DMS114 treated with DMSO at 0.1 percent for 48 hours (cell line): ENCODE data around the gene P2RY14.
"Not testable (repeated sequence)": the region's sequence is repeated elsewhere in the genome, so short reads cannot be mapped to it uniquely, and the experiment has no call there.

ENCODE experiments used
- DNase-seq: peaks from one replicate; lab custom pipeline; 2025; ENCODE audit not compliant: unreplicated experiment; lab: John Stamatoyannopoulos, UW

The P2RY14 gene

GRCh38 chr3:151264605-151265004 is 13.7 kb downstream of the P2RY14 start:
- DNase-seq: no peak

GRCh38 chr3:151262871-151263525 is 15.3 kb downstream of the P2RY14 start:
- DNase-seq: no peak

- DNase-seq: no peak
Measured at GRCh38 chr3:151259664-151260063, 18.7 kb downstream of the P2RY14 start.

GRCh38 chr3:151256749-151257148 is 21.6 kb downstream of the P2RY14 start:
- DNase-seq: no peak

- no peak for DNase-seq
Measured at GRCh38 chr3:151248772-151249337, 29.5 kb downstream of the P2RY14 start.

GRCh38 chr3:151242006-151242405 is 36.3 kb downstream of the P2RY14 start:
- DNase-seq: not testable (repeated sequence)

- DNase-seq: no peak
Measured at GRCh38 chr3:151236736-151237135, 41.6 kb downstream of the P2RY14 start.

GRCh38 chr3:151236316-151236715 is 42.0 kb downstream of the P2RY14 start:
- no peak for DNase-seq

GRCh38 chr3:151234825-151235224 is 43.5 kb downstream of the P2RY14 start:
- no peak for DNase-seq

- DNase-seq: no peak
Measured at GRCh38 chr3:151232991-151233390, 45.4 kb downstream of the P2RY14 start.

GRCh38 chr3:151232403-151232802 is 45.9 kb downstream of the P2RY14 start:
- not testable (repeated sequence) for DNase-seq

- no peak for DNase-seq
Measured at GRCh38 chr3:151230646-151231045, 47.7 kb downstream of the P2RY14 start.

GRCh38 chr3:151228666-151229040 is 49.7 kb downstream of the P2RY14 start:
- no peak for DNase-seq

- peak; percentile 50 for DNase-seq
Measured at GRCh38 chr3:151227807-151228665, 50.3 kb downstream of the P2RY14 start.

GRCh38 chr3:151227266-151227806 is 51.0 kb downstream of the P2RY14 start:
- DNase-seq: no peak

GRCh38 chr3:151226825-151227224 is 51.5 kb downstream of the P2RY14 start:
- DNase-seq: no peak

GRCh38 chr3:151226088-151226563 is 52.2 kb downstream of the P2RY14 start:
- no peak for DNase-seq

- DNase-seq: no peak
Measured at GRCh38 chr3:151225040-151225975, 53.0 kb downstream of the P2RY14 start.

- no peak for DNase-seq
Measured at GRCh38 chr3:151224268-151224866, 54.0 kb downstream of the P2RY14 start.

GRCh38 chr3:151219056-151219455 is 59.3 kb downstream of the P2RY14 start:
- DNase-seq: no peak
